ENCODE measurements around the gene PCDHA8.
A peak's percentile ranks its signal among the peaks of the same experiment; 100 is the strongest.
"Not testable (repeated sequence)": the region's sequence is repeated elsewhere in the genome, so short reads cannot be mapped to it uniquely, and the experiment has no call there.

PCDHA8 gene

GRCh38 chr5:140840978-140841962 is at the start of gene PCDHA8:
PCDHA8 (plus strand) TSS chr5:140841187; CDS start chr5:140841322, 135 bp downstream.
- DNase-seq (ENCODE audit: low read depth in 2 of 3, low spot score in 1 of 3): peak in 1 of 3 donors; percentile 3

- no peak for DNase-seq (ENCODE audit: low read depth in 2 of 3, low spot score in 1 of 3)
These were observed 46.3 kb upstream of the PCDHA8 start, which contains the start of gene PCDHA2 for GRCh38 chr5:140794595-140795258. PCDHA2 (plus strand) TSS chr5:140794852.

GRCh38 chr5:140795259-140795641 is 45.7 kb upstream of the PCDHA8 start:
- no peak for DNase-seq (ENCODE audit: low read depth in 2 of 3, low spot score in 1 of 3)

GRCh38 chr5:140796072-140796717 is 44.8 kb upstream of the PCDHA8 start:
- not testable (repeated sequence) for DNase-seq (ENCODE audit: low read depth in 2 of 3, low spot score in 1 of 3)

GRCh38 chr5:140796718-140797095 is 44.3 kb upstream of the PCDHA8 start:
- no peak for DNase-seq (ENCODE audit: low read depth in 2 of 3, low spot score in 1 of 3)

- no peak for DNase-seq (ENCODE audit: low read depth in 2 of 3, low spot score in 1 of 3)
These were observed 40.0 kb upstream of the PCDHA8 start, which contains the start of gene PCDHA3 for GRCh38 chr5:140800816-140801493. PCDHA3 (plus strand) TSS chr5:140801057.

GRCh38 chr5:140801494-140801841 is 39.5 kb upstream of the PCDHA8 start:
- DNase-seq (ENCODE audit: low read depth in 2 of 3, low spot score in 1 of 3): no peak

- DNase-seq (ENCODE audit: low read depth in 2 of 3, low spot score in 1 of 3): not testable (repeated sequence)
These were observed 38.6 kb upstream of the PCDHA8 start for GRCh38 chr5:140802381-140802780.

GRCh38 chr5:140802781-140803271 is 38.2 kb upstream of the PCDHA8 start:
- no peak for DNase-seq (ENCODE audit: low read depth in 2 of 3, low spot score in 1 of 3)

GRCh38 chr5:140806834-140807775 is 33.9 kb upstream of the PCDHA8 start, which contains the start of gene PCDHA4:
PCDHA4 (plus strand) TSS chr5:140807068.
- no peak for DNase-seq (ENCODE audit: low read depth in 2 of 3, low spot score in 1 of 3)

GRCh38 chr5:140808241-140808888 is 32.6 kb upstream of the PCDHA8 start:
- DNase-seq (ENCODE audit: low read depth in 2 of 3, low spot score in 1 of 3): not testable (repeated sequence)

- DNase-seq (ENCODE audit: low read depth in 2 of 3, low spot score in 1 of 3): no peak
These were observed 32.1 kb upstream of the PCDHA8 start for GRCh38 chr5:140808889-140809291.

- peak in 2 of 3 donors; percentile 15 to 34 for DNase-seq (ENCODE audit: low read depth in 2 of 3, low spot score in 1 of 3)
These were observed 19.4 kb upstream of the PCDHA8 start, which contains the start of gene PCDHA5 for GRCh38 chr5:140821375-140822280. PCDHA5 (plus strand) TSS chr5:140821613.

- no peak for DNase-seq (ENCODE audit: low read depth in 2 of 3, low spot score in 1 of 3)
These were observed 18.7 kb upstream of the PCDHA8 start for GRCh38 chr5:140822281-140822629.

GRCh38 chr5:140822969-140823368 is 18.0 kb upstream of the PCDHA8 start:
- not testable (repeated sequence) for DNase-seq (ENCODE audit: low read depth in 2 of 3, low spot score in 1 of 3)

GRCh38 chr5:140823475-140823874 is 17.5 kb upstream of the PCDHA8 start:
- DNase-seq (ENCODE audit: low read depth in 2 of 3, low spot score in 1 of 3): no peak

- no peak for DNase-seq (ENCODE audit: low read depth in 2 of 3, low spot score in 1 of 3)
These were observed 13.2 kb upstream of the PCDHA8 start, which contains the start of gene PCDHA6 for GRCh38 chr5:140827704-140828361. PCDHA6 (plus strand) TSS chr5:140827960; CDS start chr5:140828092, 132 bp downstream.

All from stimulated activated CD4-positive, alpha-beta T cell treated with anti-CD3 and anti-CD28 coated beads, Interleukin-12 subunit alpha, Interleukin-12 subunit beta, amount 100 ng/mL, for 48 hours (primary cell).